GM21737 (cell line): ENCODE data around the gene STPG3.
"Not testable (repeated sequence)": the region's sequence is repeated elsewhere in the genome, so short reads cannot be mapped to it uniquely, and the experiment has no call there.

Experiments used
- ATAC-seq: cut with Tn5 transposase; IDR thresholded peaks from one replicate; pipeline ENCODE4 v1.9.1; 2021; ENCODE audit warnings: mild to moderate bottlenecking, moderate library complexity; ENCODE audit not compliant: unreplicated experiment

STPG3 gene

GRCh38 chr9:137244486-137245449 is 6.3 kb upstream of the STPG3 start:
- ATAC-seq = no peak

GRCh38 chr9:137245450-137246421 is 5.3 kb upstream of the STPG3 start:
- ATAC-seq = no peak

GRCh38 chr9:137247135-137247915 is 3.8 kb upstream of the STPG3 start:
- no peak for ATAC-seq

- no peak for ATAC-seq
These were observed 3.2 kb upstream of the STPG3 start for GRCh38 chr9:137247916-137248175.

- ATAC-seq = no peak
These were observed 525 bp upstream of the STPG3 start for GRCh38 chr9:137250329-137251193.

- no peak for ATAC-seq
These were observed 593 bp downstream of the STPG3 start for GRCh38 chr9:137251490-137252268.

- no peak for ATAC-seq
These were observed 1.7 kb downstream of the STPG3 start for GRCh38 chr9:137252555-137253506.

- no peak for ATAC-seq
These were observed 2.9 kb downstream of the STPG3 start for GRCh38 chr9:137253717-137254623.

GRCh38 chr9:137254624-137255447 is 3.8 kb downstream of the STPG3 start, which contains the start of gene NELFB:
TSS of gene NELFB (plus strand) at chr9:137255327.
- peak; percentile 69 for ATAC-seq

GRCh38 chr9:137255448-137256114 is 4.5 kb downstream of the STPG3 start:
- ATAC-seq = no peak

GRCh38 chr9:137256362-137256761 is 5.3 kb downstream of the STPG3 start:
- no peak for ATAC-seq

- ATAC-seq = no peak
These were observed 5.8 kb downstream of the STPG3 start for GRCh38 chr9:137256856-137257255.

GRCh38 chr9:137262173-137262908 is 11.3 kb downstream of the STPG3 start:
- ATAC-seq = not testable (repeated sequence)

- no peak for ATAC-seq
These were observed 11.8 kb downstream of the STPG3 start for GRCh38 chr9:137262909-137263285.

GRCh38 chr9:137263506-137263905 is 12.4 kb downstream of the STPG3 start:
- no peak for ATAC-seq
